Measurements from ENCODE around the gene KCNMA1.

The KCNMA1 gene

GRCh38 chr10:77180794-77181193 lies 456.8 kb downstream of the KCNMA1 start:
- TF ChIP-seq MYC (IDR thresholded peaks at IDR 0.05; ENCODE audit: low read depth, low read length): no peak
- TF ChIP-seq POLR2A (IDR thresholded peaks at IDR 0.05; ENCODE audit: extremely low read depth, insufficient read length): no peak
- no peak for TF ChIP-seq MAX (IDR thresholded peaks at IDR 0.05; ENCODE audit: low read depth, low read length)
- TF ChIP-seq CTCF (IDR thresholded peaks at IDR 0.05; ENCODE audit: low read depth, low read length): no peak
- DNase-seq (ENCODE audit: low read depth): peak; percentile 18
- no peak overlapping the region for H3K4me3 ChIP-seq (ENCODE audit: low read depth, low read length)

- no peak for DNase-seq (ENCODE audit: low read depth)
- no peak overlapping the region for H3K4me3 ChIP-seq (ENCODE audit: low read depth, low read length)
- no peak for TF ChIP-seq POLR2A (IDR thresholded peaks at IDR 0.05; ENCODE audit: extremely low read depth, insufficient read length)
- no peak for TF ChIP-seq MYC (IDR thresholded peaks at IDR 0.05; ENCODE audit: low read depth, low read length)
- no peak for TF ChIP-seq CTCF (IDR thresholded peaks at IDR 0.05; ENCODE audit: low read depth, low read length)
- no peak for TF ChIP-seq MAX (IDR thresholded peaks at IDR 0.05; ENCODE audit: low read depth, low read length)
These were observed 457.5 kb downstream of the KCNMA1 start for GRCh38 chr10:77180104-77180503.

- no peak overlapping the region for H3K4me3 ChIP-seq (ENCODE audit: low read depth, low read length)
- TF ChIP-seq MAX (IDR thresholded peaks at IDR 0.05; ENCODE audit: low read depth, low read length) (no peak), POLR2A (IDR thresholded peaks at IDR 0.05; ENCODE audit: extremely low read depth, insufficient read length) (no peak)
- DNase-seq (ENCODE audit: low read depth): no peak
These were observed 458.5 kb downstream of the KCNMA1 start for GRCh38 chr10:77179015-77179695.

- no peak for TF ChIP-seq MYC (IDR thresholded peaks at IDR 0.05; ENCODE audit: low read depth, low read length)
- TF ChIP-seq MAX (IDR thresholded peaks at IDR 0.05; ENCODE audit: low read depth, low read length): no peak
- TF ChIP-seq CTCF (IDR thresholded peaks at IDR 0.05; ENCODE audit: low read depth, low read length): no peak
- TF ChIP-seq POLR2A (IDR thresholded peaks at IDR 0.05; ENCODE audit: extremely low read depth, insufficient read length): no peak
- DNase-seq (ENCODE audit: low read depth): no peak
These were observed 460.0 kb downstream of the KCNMA1 start for GRCh38 chr10:77177589-77177988.

GRCh38 chr10:77177161-77177560 lies 460.4 kb downstream of the KCNMA1 start:
- TF ChIP-seq POLR2A (IDR thresholded peaks at IDR 0.05; ENCODE audit: extremely low read depth, insufficient read length) (no peak), MYC (IDR thresholded peaks at IDR 0.05; ENCODE audit: low read depth, low read length) (no peak), CTCF (IDR thresholded peaks at IDR 0.05; ENCODE audit: low read depth, low read length) (no peak), MAX (IDR thresholded peaks at IDR 0.05; ENCODE audit: low read depth, low read length) (no peak)
- no peak overlapping the region for H3K4me3 ChIP-seq (ENCODE audit: low read depth, low read length)
- DNase-seq (ENCODE audit: low read depth): no peak

More at GRCh38 chr10:77177589-77177988, 460.0 kb downstream of the KCNMA1 start:
- H3K4me3 ChIP-seq (ENCODE audit: low read depth, low read length): no peak overlapping the region

GRCh38 chr10:77176232-77176631 lies 461.4 kb downstream of the KCNMA1 start:
- TF ChIP-seq CTCF (IDR thresholded peaks at IDR 0.05; ENCODE audit: low read depth, low read length): no peak
- no peak for TF ChIP-seq POLR2A (IDR thresholded peaks at IDR 0.05; ENCODE audit: extremely low read depth, insufficient read length)
- TF ChIP-seq MYC (IDR thresholded peaks at IDR 0.05; ENCODE audit: low read depth, low read length): peak; percentile 8; the same call in 1 of the 2 replicates
- TF ChIP-seq MAX (IDR thresholded peaks at IDR 0.05; ENCODE audit: low read depth, low read length): peak; percentile 11; the same call in 1 of the 2 replicates
- H3K4me3 ChIP-seq (ENCODE audit: low read depth, low read length): no peak overlapping the region
- DNase-seq (ENCODE audit: low read depth): peak; percentile 92

Measured in NB4 (cell line).